ENCODE results near the gene TCF19.

DNA sequence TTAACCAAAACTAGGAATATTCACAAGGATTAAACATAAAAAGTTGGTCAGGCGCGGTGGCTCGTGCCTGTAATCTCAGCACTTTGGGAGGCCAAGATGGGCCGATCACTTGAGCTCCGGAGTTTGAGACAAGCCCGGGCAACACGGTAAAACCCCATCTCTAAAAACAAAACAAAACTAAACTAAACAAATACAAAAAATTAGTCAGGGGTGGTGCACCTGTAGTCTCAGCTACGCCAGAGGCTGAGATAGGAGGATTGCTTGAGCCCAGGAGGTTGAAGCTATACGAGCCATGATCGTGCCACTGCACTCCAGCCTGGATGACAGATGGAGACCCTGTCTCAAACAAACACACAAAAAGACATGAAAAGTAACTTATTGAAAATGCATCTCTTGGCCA is 22.7 kb upstream of the TCF19 start:
- TF ChIP-seq, protein P1, sequence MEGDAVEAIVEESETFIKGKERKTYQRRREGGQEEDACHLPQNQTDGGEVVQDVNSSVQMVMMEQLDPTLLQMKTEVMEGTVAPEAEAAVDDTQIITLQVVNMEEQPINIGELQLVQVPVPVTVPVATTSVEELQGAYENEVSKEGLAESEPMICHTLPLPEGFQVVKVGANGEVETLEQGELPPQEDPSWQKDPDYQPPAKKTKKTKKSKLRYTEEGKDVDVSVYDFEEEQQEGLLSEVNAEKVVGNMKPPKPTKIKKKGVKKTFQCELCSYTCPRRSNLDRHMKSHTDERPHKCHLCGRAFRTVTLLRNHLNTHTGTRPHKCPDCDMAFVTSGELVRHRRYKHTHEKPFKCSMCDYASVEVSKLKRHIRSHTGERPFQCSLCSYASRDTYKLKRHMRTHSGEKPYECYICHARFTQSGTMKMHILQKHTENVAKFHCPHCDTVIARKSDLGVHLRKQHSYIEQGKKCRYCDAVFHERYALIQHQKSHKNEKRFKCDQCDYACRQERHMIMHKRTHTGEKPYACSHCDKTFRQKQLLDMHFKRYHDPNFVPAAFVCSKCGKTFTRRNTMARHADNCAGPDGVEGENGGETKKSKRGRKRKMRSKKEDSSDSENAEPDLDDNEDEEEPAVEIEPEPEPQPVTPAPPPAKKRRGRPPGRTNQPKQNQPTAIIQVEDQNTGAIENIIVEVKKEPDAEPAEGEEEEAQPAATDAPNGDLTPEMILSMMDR (IDR thresholded peaks at IDR 0.05) = no peak
- TF ChIP-seq POLR2A (IDR thresholded peaks at IDR 0.05) = no peak
- TF ChIP-seq EP300 (IDR thresholded peaks at IDR 0.05) = no peak
- TF ChIP-seq POLR2AphosphoS5 (IDR thresholded peaks at IDR 0.05) = no peak
